Ishikawa (cell line): ENCODE data around the gene MAP6.

Source experiments
- CEBPB ChIP-seq: IDR thresholded peaks from 2 replicates; pipeline ENCODE4 v1.6.1; 2012
- CREB1 ChIP-seq: IDR thresholded peaks from 2 replicates; pipeline ENCODE4 v1.6.1; 2012; ENCODE audit warnings: low read depth
- EGR1 ChIP-seq: IDR thresholded peaks from 2 replicates; pipeline ENCODE4 v1.6.1; 2012
- EP300 ChIP-seq: IDR thresholded peaks from 2 replicates; pipeline ENCODE4 v1.6.1; 2012; ENCODE audit warnings: borderline replicate concordance
- FOXM1 ChIP-seq: IDR thresholded peaks from 2 replicates; pipeline ENCODE4 v1.6.1; 2012; ENCODE audit warnings: low read depth, borderline replicate concordance
- NFIC ChIP-seq: IDR thresholded peaks from 2 replicates; pipeline ENCODE4 v1.6.1; 2012
- RAD21 ChIP-seq: IDR thresholded peaks from 2 replicates; pipeline ENCODE4 v1.6.1; 2012; ENCODE audit warnings: low read depth
- TAF1 ChIP-seq: IDR thresholded peaks from 2 replicates; pipeline ENCODE4 v1.6.1; 2012; ENCODE audit warnings: low read depth, mild to moderate bottlenecking
- TCF12 ChIP-seq: IDR thresholded peaks from 2 replicates; pipeline ENCODE4 v1.6.1; 2012; ENCODE audit warnings: low read depth
- TEAD4 ChIP-seq: IDR thresholded peaks from 2 replicates; pipeline ENCODE4 v1.6.1; 2012
- YY1 ChIP-seq: IDR thresholded peaks from 2 replicates; pipeline ENCODE4 v1.6.1; 2012; ENCODE audit warnings: low read depth
- ZBTB7A ChIP-seq: IDR thresholded peaks from 2 replicates; pipeline ENCODE4 v1.6.1; 2012; ENCODE audit warnings: low read depth
- TF ChIP-seq, protein P1 (sequence below): IDR thresholded peaks from 2 replicates; pipeline ENCODE4 v1.6.1; 2012
- TF ChIP-seq, protein P2 (sequence below): IDR thresholded peaks from 2 replicates; pipeline ENCODE4 v1.6.1; 2012; ENCODE audit warnings: low read depth, mild to moderate bottlenecking
- TF ChIP-seq, protein P3 (sequence below): IDR thresholded peaks from 2 replicates; pipeline ENCODE4 v1.6.1; 2012

Gene MAP6

DNA sequence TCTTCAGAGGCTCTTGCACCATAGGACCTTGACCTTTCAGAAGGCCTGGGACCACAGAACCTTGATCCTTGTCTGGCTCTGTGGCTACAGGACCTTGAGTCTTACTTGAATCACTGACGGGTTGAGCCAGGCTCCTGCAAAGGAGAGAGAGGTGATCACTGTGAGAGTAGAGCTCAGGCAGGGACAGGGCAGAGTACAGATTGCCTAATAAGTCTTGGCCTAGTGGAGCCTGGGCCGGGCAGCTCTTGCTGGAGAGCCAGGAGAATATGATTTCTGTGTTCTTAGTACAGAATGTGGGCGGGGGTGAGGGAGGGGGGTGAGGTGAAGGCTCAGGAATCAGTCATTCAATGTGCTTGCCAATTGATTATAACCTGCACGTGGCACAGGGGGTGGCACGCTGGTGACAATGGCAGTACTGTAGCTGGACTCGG, 80.8 kb downstream of the MAP6 start:
- TF ChIP-seq TCF12 = no peak
- TF ChIP-seq FOXM1 = no peak
- no peak for TF ChIP-seq EP300
- TF ChIP-seq NFIC = no peak
- TF ChIP-seq, protein P1, sequence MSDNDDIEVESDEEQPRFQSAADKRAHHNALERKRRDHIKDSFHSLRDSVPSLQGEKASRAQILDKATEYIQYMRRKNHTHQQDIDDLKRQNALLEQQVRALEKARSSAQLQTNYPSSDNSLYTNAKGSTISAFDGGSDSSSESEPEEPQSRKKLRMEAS = no peak
- no peak for TF ChIP-seq RAD21
- no peak for TF ChIP-seq YY1
- no peak for TF ChIP-seq EGR1
- no peak for TF ChIP-seq TEAD4
- TF ChIP-seq ZBTB7A = no peak
- no peak for TF ChIP-seq CEBPB
- no peak for TF ChIP-seq TAF1
- TF ChIP-seq, protein P2, sequence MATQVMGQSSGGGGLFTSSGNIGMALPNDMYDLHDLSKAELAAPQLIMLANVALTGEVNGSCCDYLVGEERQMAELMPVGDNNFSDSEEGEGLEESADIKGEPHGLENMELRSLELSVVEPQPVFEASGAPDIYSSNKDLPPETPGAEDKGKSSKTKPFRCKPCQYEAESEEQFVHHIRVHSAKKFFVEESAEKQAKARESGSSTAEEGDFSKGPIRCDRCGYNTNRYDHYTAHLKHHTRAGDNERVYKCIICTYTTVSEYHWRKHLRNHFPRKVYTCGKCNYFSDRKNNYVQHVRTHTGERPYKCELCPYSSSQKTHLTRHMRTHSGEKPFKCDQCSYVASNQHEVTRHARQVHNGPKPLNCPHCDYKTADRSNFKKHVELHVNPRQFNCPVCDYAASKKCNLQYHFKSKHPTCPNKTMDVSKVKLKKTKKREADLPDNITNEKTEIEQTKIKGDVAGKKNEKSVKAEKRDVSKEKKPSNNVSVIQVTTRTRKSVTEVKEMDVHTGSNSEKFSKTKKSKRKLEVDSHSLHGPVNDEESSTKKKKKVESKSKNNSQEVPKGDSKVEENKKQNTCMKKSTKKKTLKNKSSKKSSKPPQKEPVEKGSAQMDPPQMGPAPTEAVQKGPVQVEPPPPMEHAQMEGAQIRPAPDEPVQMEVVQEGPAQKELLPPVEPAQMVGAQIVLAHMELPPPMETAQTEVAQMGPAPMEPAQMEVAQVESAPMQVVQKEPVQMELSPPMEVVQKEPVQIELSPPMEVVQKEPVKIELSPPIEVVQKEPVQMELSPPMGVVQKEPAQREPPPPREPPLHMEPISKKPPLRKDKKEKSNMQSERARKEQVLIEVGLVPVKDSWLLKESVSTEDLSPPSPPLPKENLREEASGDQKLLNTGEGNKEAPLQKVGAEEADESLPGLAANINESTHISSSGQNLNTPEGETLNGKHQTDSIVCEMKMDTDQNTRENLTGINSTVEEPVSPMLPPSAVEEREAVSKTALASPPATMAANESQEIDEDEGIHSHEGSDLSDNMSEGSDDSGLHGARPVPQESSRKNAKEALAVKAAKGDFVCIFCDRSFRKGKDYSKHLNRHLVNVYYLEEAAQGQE = no peak
- no peak for TF ChIP-seq CREB1
- TF ChIP-seq, protein P3, sequence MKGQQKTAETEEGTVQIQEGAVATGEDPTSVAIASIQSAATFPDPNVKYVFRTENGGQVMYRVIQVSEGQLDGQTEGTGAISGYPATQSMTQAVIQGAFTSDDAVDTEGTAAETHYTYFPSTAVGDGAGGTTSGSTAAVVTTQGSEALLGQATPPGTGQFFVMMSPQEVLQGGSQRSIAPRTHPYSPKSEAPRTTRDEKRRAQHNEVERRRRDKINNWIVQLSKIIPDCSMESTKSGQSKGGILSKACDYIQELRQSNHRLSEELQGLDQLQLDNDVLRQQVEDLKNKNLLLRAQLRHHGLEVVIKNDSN = no peak

DNA sequence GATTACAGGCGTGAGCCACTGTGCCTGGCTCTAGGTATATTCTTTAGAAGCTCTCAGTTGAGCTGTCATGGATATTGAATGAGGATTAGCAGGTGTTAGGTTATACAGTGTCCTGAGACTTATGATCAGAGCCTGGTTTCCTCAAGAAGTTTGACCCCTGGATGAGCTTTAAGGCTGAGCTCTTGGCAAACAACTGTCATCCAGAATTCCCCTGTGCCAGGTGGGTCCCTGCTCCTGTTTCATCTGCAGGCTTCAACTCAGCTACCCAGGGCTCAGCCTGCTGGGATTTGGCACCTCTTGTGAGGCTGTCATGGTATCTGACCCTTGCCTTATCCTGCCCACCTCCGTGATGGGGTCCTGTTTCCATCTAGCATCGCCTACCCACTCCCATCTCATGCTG, 82.4 kb downstream of the MAP6 start:
- TF ChIP-seq EP300 (no peak), RAD21 (no peak), TCF12 (no peak), TAF1 (no peak), TEAD4 (no peak), CREB1 (no peak), YY1 (no peak), FOXM1 (no peak), ZBTB7A (no peak), NFIC (no peak), EGR1 (no peak), CEBPB (no peak)
- TF ChIP-seq, protein P2 = no peak
- TF ChIP-seq, protein P1 = no peak
- TF ChIP-seq, protein P3 = no peak

DNA sequence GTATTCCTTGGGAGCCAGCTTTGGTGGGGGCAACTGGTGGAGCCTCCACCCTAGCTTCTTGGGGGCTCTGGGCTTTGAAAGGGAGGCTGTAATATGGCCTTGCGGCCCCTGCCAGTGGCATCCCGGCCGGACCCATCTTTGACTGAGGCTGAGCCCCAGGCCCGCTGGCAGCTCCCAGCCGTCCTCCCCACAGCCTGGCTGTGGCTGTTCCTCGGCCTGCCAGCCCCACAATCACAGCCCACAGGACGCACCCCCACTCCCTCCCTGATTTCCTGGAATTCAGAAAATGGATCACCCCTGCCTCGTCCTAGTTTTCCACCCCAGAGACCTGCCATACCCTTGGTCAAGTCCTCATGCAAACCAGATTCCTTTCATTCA, 83.6 kb downstream of the MAP6 start:
- no peak for TF ChIP-seq TEAD4
- TF ChIP-seq RAD21 = no peak
- TF ChIP-seq TCF12 = no peak
- TF ChIP-seq NFIC = no peak
- no peak for TF ChIP-seq TAF1
- TF ChIP-seq EP300 = no peak
- TF ChIP-seq, protein P1 = no peak
- no peak for TF ChIP-seq EGR1
- TF ChIP-seq, protein P3 = no peak
- TF ChIP-seq CEBPB = no peak
- TF ChIP-seq, protein P2 = no peak
- TF ChIP-seq FOXM1 = no peak
- no peak for TF ChIP-seq YY1
- no peak for TF ChIP-seq ZBTB7A
